HG02943 (cell line): ENCODE results near the gene ELP5.

Experiments used
- ATAC-seq: cut with Tn5 transposase; IDR thresholded peaks from one replicate; pipeline ENCODE4 v1.9.1; 2021; ENCODE audit warnings: mild to moderate bottlenecking, low read depth, moderate library complexity; ENCODE audit not compliant: unreplicated experiment

The ELP5 gene

GRCh38 chr17:7252176-7253043, at the start of gene ELP5:
ELP5 (plus strand) TSS chr17:7252215; CDS start chr17:7252551, 336 bp downstream.
- ATAC-seq, result peak; percentile 45

GRCh38 chr17:7203391-7203790, 48.6 kb upstream of the ELP5 start:
- ATAC-seq, result no peak

- no peak for ATAC-seq
Observed at GRCh38 chr17:7204336-7204735, 47.7 kb upstream of the ELP5 start.

- ATAC-seq, result peak; percentile 77
Observed at GRCh38 chr17:7204828-7205461, 47.1 kb upstream of the ELP5 start.

GRCh38 chr17:7205561-7205960, 46.5 kb upstream of the ELP5 start:
- no peak for ATAC-seq

- ATAC-seq, result no peak
Observed at GRCh38 chr17:7207120-7208001, 44.7 kb upstream of the ELP5 start.

- ATAC-seq, result no peak
Observed at GRCh38 chr17:7208027-7208571, 43.9 kb upstream of the ELP5 start.

GRCh38 chr17:7208754-7209460, 43.1 kb upstream of the ELP5 start:
- ATAC-seq, result no peak

- no peak for ATAC-seq
Observed at GRCh38 chr17:7211491-7212273, 40.3 kb upstream of the ELP5 start.

GRCh38 chr17:7213895-7214299, 38.1 kb upstream of the ELP5 start:
- no peak for ATAC-seq

- peak; percentile 80 for ATAC-seq
Observed at GRCh38 chr17:7214300-7215135, 37.5 kb upstream of the ELP5 start.

GRCh38 chr17:7215136-7215638, 36.8 kb upstream of the ELP5 start:
- ATAC-seq, result no peak

GRCh38 chr17:7215652-7216180, 36.3 kb upstream of the ELP5 start:
- ATAC-seq, result no peak

GRCh38 chr17:7216242-7217112, 35.5 kb upstream of the ELP5 start:
- no peak for ATAC-seq

GRCh38 chr17:7217113-7217987, 34.7 kb upstream of the ELP5 start:
- ATAC-seq, result no peak

- no peak for ATAC-seq
Observed at GRCh38 chr17:7218166-7218565, 33.8 kb upstream of the ELP5 start.
